WTC11 (cell line): ENCODE data around the gene ZDHHC11B. TPM values are rescaled to one million over a fixed set of nuclear protein-coding genes. Genes with fewer than 3 reads are reported as not detected.

Experiments
- ATAC-seq: fragments of 200-7000 bp; cut with Tn5 transposase; 2 replicates; pipeline ENCODE4 v1.10.0; 2021; ENCODE audit warnings: mild to moderate bottlenecking, moderate library complexity
- CTCF ChIA-PET: fragments of 300-600 bp; sonication (Branson Sonifier 250); formaldehyde crosslinking; loops from one replicate; lab custom pipeline; 2021; ENCODE audit warnings: antibody characterized with exemption; lab: Charles Lee
- POLR2A ChIA-PET: fragments of 350-600 bp; sonication (Branson Sonifier 250); formaldehyde crosslinking; loops from one replicate; lab custom pipeline; 2021; ENCODE audit warnings: antibody characterized with exemption; lab: Charles Lee
- DNase-seq: peaks from one replicate; pipeline ENCODE4 v3.0.0; 2021; ENCODE audit warnings: low spot score
- H3K27ac Mint-ChIP-seq: 2 replicates; pipeline ENCODE4 v1.8.0; 2021; ENCODE audit warnings: mixed read lengths
- H3K27me3 Mint-ChIP-seq: 2 replicates; pipeline ENCODE4 v1.8.0; 2021; ENCODE audit warnings: low read depth, mild to moderate bottlenecking, moderate library complexity, mixed read lengths
- H3K36me3 Mint-ChIP-seq: 2 replicates; pipeline ENCODE4 v1.8.0; 2021; ENCODE audit warnings: mixed read lengths
- H3K4me1 Mint-ChIP-seq: 2 replicates; pipeline ENCODE4 v1.8.0; 2022; ENCODE audit warnings: mixed read lengths
- H3K4me3 Mint-ChIP-seq: 2 replicates; pipeline ENCODE4 v1.8.0; 2021; ENCODE audit warnings: mild to moderate bottlenecking, moderate library complexity, mixed read lengths
- H3K9me3 Mint-ChIP-seq: 2 replicates; pipeline ENCODE4 v1.8.0; 2021; ENCODE audit warnings: mixed read lengths
- CBFB ChIP-seq: sonication (generic); formaldehyde crosslinking; IDR thresholded peaks from 2 replicates; pipeline ENCODE4 v1.8.1; 2022; ENCODE audit warnings: mild to moderate bottlenecking, low read depth, missing genetic modification reagents
- ESRRA ChIP-seq: sonication (generic); formaldehyde crosslinking; IDR thresholded peaks from 2 replicates; pipeline ENCODE4 v1.8.1; 2022; ENCODE audit warnings: mild to moderate bottlenecking, missing genetic modification reagents, borderline replicate concordance
- GRHL2 ChIP-seq: fragments of 250-450 bp; sonication (Bioruptor Pico); IDR thresholded peaks from 2 replicates; pipeline ENCODE4 v1.8.0; 2022; ENCODE audit warnings: mild to moderate bottlenecking, moderate library complexity; ENCODE audit not compliant: insufficient replicate concordance, severe bottlenecking
- GTF2I ChIP-seq: fragments of 250-450 bp; sonication (Bioruptor Pico); conservative IDR thresholded peaks from 2 replicates; pipeline ENCODE4 v1.4.0; 2021; ENCODE audit warnings: mild to moderate bottlenecking
- JUN ChIP-seq: sonication (generic); formaldehyde crosslinking; IDR thresholded peaks from 2 replicates; pipeline ENCODE4 v1.8.0; 2023; ENCODE audit warnings: mild to moderate bottlenecking, missing genetic modification reagents
- NR2C2 ChIP-seq: sonication (generic); formaldehyde crosslinking; IDR thresholded peaks from 2 replicates; pipeline ENCODE4 v1.8.0; 2022; ENCODE audit warnings: mild to moderate bottlenecking, missing genetic modification reagents
- NR3C1 ChIP-seq: sonication (generic); formaldehyde crosslinking; conservative IDR thresholded peaks from 2 replicates; pipeline ENCODE4 v1.8.1; 2023; ENCODE audit warnings: low read depth, mild to moderate bottlenecking, missing genetic modification reagents
- TEAD4 ChIP-seq: sonication (generic); formaldehyde crosslinking; IDR thresholded peaks from 2 replicates; pipeline ENCODE4 v1.8.0; 2022; ENCODE audit warnings: mild to moderate bottlenecking, missing genetic modification reagents
- ZBTB21 ChIP-seq: sonication (generic); formaldehyde crosslinking; IDR thresholded peaks from 2 replicates; pipeline ENCODE4 v1.8.1; 2023; ENCODE audit warnings: mild to moderate bottlenecking, missing genetic modification reagents, borderline replicate concordance
- ZNF121 ChIP-seq: sonication (generic); formaldehyde crosslinking; IDR thresholded peaks from 2 replicates; pipeline ENCODE4 v1.8.0; 2023; ENCODE audit warnings: missing genetic modification reagents
- ZNF416 ChIP-seq: fragments of 250-450 bp; sonication (Bioruptor Pico); IDR thresholded peaks from 2 replicates; pipeline ENCODE4 v1.9.0; 2021; ENCODE audit warnings: mild to moderate bottlenecking, inconsistent platforms
- ZNF423 ChIP-seq: fragments of 250-450 bp; sonication (Bioruptor Pico); IDR thresholded peaks from 2 replicates; pipeline ENCODE4 v2.1.2; 2022; ENCODE audit warnings: mild to moderate bottlenecking, moderate library complexity
- ZNF671 ChIP-seq: fragments of 250-450 bp; sonication (Bioruptor Pico); IDR thresholded peaks from 2 replicates; pipeline ENCODE4 v1.8.0; 2021; ENCODE audit warnings: mild to moderate bottlenecking
- total RNA-seq: library from RNA; stranded (reverse); gene quantifications from 3 replicates; pipeline ENCODE4 v1.2.3, GENCODE V29; 2021
- TF ChIP-seq, protein P1 (sequence below): fragments of 250-450 bp; sonication (Bioruptor Pico); IDR thresholded peaks from 2 replicates; pipeline ENCODE4 v1.9.0; 2021; ENCODE audit warnings: moderate library complexity, mild to moderate bottlenecking, inconsistent platforms, borderline replicate concordance
- TF ChIP-seq, protein P2 (sequence below): sonication (generic); formaldehyde crosslinking; IDR thresholded peaks from 2 replicates; pipeline ENCODE4 v1.8.0; 2023; ENCODE audit warnings: mild to moderate bottlenecking, missing genetic modification reagents
- TF ChIP-seq, protein P3 (sequence below): sonication (generic); formaldehyde crosslinking; IDR thresholded peaks from 2 replicates; pipeline ENCODE4 v1.8.1; 2022; ENCODE audit warnings: mild to moderate bottlenecking, missing genetic modification reagents, moderate library complexity, borderline replicate concordance
- TF ChIP-seq, protein P4 (sequence below): sonication (generic); formaldehyde crosslinking; conservative IDR thresholded peaks from 2 replicates; pipeline ENCODE4 v1.8.1; 2022; ENCODE audit warnings: mild to moderate bottlenecking, missing genetic modification reagents
- TF ChIP-seq, protein P5 (sequence below): sonication (generic); formaldehyde crosslinking; IDR thresholded peaks from 2 replicates; pipeline ENCODE4 v1.8.1; 2023; ENCODE audit warnings: mild to moderate bottlenecking, missing genetic modification reagents, moderate library complexity
- TF ChIP-seq, protein P6 (sequence below): sonication (generic); formaldehyde crosslinking; IDR thresholded peaks from 2 replicates; pipeline ENCODE4 v1.8.1; 2022; ENCODE audit warnings: mild to moderate bottlenecking, moderate library complexity, missing genetic modification reagents
- TF ChIP-seq, protein P7 (sequence below): fragments of 200-600 bp; IDR thresholded peaks from 2 replicates; pipeline ENCODE4 v1.8.0; 2022; ENCODE audit warnings: antibody characterized with exemption

The ZDHHC11B gene
- total RNA-seq, 1 experiment from 2014 or later = 2.3 TPM

DNA sequence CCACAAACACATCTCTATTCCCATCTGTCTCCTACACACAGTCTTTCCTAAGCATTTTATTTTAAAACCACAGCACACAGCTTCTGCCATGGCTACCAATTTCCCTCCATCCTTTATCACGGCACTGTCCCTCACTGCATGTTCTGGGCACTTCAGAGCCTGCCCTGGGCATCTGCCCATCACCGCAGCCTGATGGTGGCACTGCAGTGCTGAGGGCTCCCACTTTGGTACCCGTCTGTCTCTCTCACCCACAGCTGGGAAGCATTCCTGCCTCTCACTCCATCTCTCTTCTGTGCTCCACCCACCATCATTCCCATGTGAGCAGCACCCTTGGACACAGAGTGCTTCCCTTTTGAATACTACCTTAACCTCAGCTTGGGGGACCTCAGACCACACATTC, 34.5 kb upstream of the ZDHHC11B start:
- ATAC-seq (no peak), DNase-seq (no peak)
- Mint-ChIP-seq H3K9me3 (peaks cover 8% of the 10 kb centered on the region), H3K4me3 (no peak overlapping the region), H3K27me3 (no peaks in the 10 kb centered on the region; the same call in 1 of the 2 replicates), H3K4me1 (no peaks in the 10 kb centered on the region), H3K36me3 (peaks cover 21% of the 10 kb centered on the region), H3K27ac (no peak overlapping the region)
- POLR2A ChIA-PET = no interaction called here
- CTCF ChIA-PET = no interaction called here
- no peak for TF ChIP-seq CBFB (CRISPR knock-in tag)
- TF ChIP-seq, protein P1, sequence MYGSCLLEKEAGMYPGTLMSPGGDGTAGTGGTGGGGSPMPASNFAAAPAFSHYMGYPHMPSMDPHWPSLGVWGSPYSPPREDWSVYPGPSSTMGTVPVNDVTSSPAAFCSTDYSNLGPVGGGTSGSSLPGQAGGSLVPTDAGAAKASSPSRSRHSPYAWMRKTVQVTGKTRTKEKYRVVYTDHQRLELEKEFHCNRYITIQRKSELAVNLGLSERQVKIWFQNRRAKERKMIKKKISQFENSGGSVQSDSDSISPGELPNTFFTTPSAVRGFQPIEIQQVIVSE (CRISPR knock-in tag) = no peak
- TF ChIP-seq, protein P2, sequence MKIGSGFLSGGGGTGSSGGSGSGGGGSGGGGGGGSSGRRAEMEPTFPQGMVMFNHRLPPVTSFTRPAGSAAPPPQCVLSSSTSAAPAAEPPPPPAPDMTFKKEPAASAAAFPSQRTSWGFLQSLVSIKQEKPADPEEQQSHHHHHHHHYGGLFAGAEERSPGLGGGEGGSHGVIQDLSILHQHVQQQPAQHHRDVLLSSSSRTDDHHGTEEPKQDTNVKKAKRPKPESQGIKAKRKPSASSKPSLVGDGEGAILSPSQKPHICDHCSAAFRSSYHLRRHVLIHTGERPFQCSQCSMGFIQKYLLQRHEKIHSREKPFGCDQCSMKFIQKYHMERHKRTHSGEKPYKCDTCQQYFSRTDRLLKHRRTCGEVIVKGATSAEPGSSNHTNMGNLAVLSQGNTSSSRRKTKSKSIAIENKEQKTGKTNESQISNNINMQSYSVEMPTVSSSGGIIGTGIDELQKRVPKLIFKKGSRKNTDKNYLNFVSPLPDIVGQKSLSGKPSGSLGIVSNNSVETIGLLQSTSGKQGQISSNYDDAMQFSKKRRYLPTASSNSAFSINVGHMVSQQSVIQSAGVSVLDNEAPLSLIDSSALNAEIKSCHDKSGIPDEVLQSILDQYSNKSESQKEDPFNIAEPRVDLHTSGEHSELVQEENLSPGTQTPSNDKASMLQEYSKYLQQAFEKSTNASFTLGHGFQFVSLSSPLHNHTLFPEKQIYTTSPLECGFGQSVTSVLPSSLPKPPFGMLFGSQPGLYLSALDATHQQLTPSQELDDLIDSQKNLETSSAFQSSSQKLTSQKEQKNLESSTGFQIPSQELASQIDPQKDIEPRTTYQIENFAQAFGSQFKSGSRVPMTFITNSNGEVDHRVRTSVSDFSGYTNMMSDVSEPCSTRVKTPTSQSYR (CRISPR knock-in tag) = no peak
- TF ChIP-seq TEAD4 (CRISPR knock-in tag) = no peak
- TF ChIP-seq JUN (CRISPR knock-in tag) = no peak
- TF ChIP-seq, protein P3, sequence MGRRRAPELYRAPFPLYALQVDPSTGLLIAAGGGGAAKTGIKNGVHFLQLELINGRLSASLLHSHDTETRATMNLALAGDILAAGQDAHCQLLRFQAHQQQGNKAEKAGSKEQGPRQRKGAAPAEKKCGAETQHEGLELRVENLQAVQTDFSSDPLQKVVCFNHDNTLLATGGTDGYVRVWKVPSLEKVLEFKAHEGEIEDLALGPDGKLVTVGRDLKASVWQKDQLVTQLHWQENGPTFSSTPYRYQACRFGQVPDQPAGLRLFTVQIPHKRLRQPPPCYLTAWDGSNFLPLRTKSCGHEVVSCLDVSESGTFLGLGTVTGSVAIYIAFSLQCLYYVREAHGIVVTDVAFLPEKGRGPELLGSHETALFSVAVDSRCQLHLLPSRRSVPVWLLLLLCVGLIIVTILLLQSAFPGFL (CRISPR knock-in tag) = no peak
- TF ChIP-seq ESRRA (CRISPR knock-in tag) = no peak
- no peak for TF ChIP-seq ZNF416

DNA sequence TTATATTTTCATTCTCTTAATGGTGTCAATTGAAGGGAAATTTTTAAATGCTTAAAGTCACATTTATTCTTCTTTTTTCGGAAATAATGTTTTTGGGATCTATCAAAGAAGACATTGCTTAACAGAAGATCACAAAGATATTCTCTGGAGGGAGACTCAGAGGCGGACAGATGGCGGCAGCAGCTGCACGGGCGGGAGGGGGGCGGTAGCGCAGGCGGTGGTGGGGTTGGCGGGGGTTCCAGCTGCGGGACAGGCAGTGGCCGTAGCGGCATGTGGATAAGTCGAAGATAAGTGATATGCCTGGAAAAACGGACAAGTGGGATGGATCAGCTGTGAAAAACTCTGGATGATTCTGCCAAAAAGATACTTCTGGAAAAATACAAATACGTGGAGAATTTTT, 31.6 kb upstream of the ZDHHC11B start:
- POLR2A ChIA-PET = no interaction called here
- Mint-ChIP-seq H3K27ac (no peak overlapping the region), H3K36me3 (peaks cover 11% of the 10 kb centered on the region), H3K4me3 (no peak overlapping the region), H3K27me3 (no peaks in the 10 kb centered on the region), H3K4me1 (peaks cover 8% of the 10 kb centered on the region), H3K9me3 (peaks cover 8% of the 10 kb centered on the region)
- DNase-seq (no peak), ATAC-seq (no peak)
- CTCF ChIA-PET = no interaction called here
- TF ChIP-seq, protein P4, sequence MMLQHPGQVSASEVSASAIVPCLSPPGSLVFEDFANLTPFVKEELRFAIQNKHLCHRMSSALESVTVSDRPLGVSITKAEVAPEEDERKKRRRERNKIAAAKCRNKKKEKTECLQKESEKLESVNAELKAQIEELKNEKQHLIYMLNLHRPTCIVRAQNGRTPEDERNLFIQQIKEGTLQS = no peak
- no peak for TF ChIP-seq GRHL2 (CRISPR knock-in tag)
- no peak for TF ChIP-seq GTF2I (CRISPR knock-in tag)
- TF ChIP-seq, protein P2 (CRISPR knock-in tag) = no peak
- TF ChIP-seq, protein P5, sequence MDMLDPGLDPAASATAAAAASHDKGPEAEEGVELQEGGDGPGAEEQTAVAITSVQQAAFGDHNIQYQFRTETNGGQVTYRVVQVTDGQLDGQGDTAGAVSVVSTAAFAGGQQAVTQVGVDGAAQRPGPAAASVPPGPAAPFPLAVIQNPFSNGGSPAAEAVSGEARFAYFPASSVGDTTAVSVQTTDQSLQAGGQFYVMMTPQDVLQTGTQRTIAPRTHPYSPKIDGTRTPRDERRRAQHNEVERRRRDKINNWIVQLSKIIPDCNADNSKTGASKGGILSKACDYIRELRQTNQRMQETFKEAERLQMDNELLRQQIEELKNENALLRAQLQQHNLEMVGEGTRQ (CRISPR knock-in tag) = no peak
- TF ChIP-seq TEAD4 (CRISPR knock-in tag) = no peak
- TF ChIP-seq ZNF121 (CRISPR knock-in tag) = no peak

DNA sequence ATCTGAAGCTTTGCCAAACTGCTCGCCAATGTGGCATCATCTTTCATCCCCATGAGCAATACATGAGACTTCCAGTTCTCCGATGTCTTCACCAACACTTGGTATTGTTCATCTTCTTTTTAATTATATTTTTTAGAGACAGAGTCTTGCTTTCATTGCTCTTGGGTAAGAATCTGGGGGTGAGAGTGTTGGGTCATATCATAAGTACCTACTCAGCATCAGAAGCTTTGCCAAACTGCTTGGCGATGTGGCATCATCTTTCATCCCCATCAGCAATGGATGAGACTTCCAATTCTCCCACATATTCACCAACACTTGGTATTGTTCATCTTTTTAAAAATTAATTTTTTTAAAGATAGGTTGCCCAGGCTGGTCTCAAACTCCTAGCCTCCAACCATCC, 30.9 kb upstream of the ZDHHC11B start:
- DNase-seq = no peak
- Mint-ChIP-seq H3K36me3 (peaks cover 11% of the 10 kb centered on the region), H3K27me3 (no peaks in the 10 kb centered on the region), H3K27ac (no peak overlapping the region), H3K9me3 (peaks cover 8% of the 10 kb centered on the region), H3K4me1 (peaks cover 8% of the 10 kb centered on the region), H3K4me3 (no peak overlapping the region)
- CTCF ChIA-PET = no interaction called here
- ATAC-seq = no peak
- POLR2A ChIA-PET = no interaction called here
- no peak for TF ChIP-seq ZNF671 (CRISPR knock-in tag)
- TF ChIP-seq, protein P6, sequence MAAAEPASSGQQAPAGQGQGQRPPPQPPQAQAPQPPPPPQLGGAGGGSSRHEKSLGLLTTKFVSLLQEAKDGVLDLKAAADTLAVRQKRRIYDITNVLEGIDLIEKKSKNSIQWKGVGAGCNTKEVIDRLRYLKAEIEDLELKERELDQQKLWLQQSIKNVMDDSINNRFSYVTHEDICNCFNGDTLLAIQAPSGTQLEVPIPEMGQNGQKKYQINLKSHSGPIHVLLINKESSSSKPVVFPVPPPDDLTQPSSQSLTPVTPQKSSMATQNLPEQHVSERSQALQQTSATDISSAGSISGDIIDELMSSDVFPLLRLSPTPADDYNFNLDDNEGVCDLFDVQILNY (CRISPR knock-in tag) = no peak
- TF ChIP-seq ZBTB21 (CRISPR knock-in tag) = no peak
- no peak for TF ChIP-seq NR3C1 (CRISPR knock-in tag)
- TF ChIP-seq, protein P7, sequence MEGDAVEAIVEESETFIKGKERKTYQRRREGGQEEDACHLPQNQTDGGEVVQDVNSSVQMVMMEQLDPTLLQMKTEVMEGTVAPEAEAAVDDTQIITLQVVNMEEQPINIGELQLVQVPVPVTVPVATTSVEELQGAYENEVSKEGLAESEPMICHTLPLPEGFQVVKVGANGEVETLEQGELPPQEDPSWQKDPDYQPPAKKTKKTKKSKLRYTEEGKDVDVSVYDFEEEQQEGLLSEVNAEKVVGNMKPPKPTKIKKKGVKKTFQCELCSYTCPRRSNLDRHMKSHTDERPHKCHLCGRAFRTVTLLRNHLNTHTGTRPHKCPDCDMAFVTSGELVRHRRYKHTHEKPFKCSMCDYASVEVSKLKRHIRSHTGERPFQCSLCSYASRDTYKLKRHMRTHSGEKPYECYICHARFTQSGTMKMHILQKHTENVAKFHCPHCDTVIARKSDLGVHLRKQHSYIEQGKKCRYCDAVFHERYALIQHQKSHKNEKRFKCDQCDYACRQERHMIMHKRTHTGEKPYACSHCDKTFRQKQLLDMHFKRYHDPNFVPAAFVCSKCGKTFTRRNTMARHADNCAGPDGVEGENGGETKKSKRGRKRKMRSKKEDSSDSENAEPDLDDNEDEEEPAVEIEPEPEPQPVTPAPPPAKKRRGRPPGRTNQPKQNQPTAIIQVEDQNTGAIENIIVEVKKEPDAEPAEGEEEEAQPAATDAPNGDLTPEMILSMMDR = no peak
- no peak for TF ChIP-seq ZNF423
- TF ChIP-seq NR2C2 (CRISPR knock-in tag) = no peak
